HEK293 (cell line): Measurements from ENCODE around the gene MRPL19.

ENCODE experiments used
- CTCF ChIP-seq: fragments of 450-650 bp; formaldehyde crosslinking; IDR thresholded peaks from 2 replicates; pipeline ENCODE4 v1.5.1; 2016; ENCODE audit warnings: missing biosample characterization, missing genetic modification characterization
- KLF1 ChIP-seq: fragments of 450-650 bp; formaldehyde crosslinking; IDR thresholded peaks from 2 replicates; pipeline ENCODE4 v1.5.1; 2016; ENCODE audit warnings: missing biosample characterization, missing genetic modification characterization
- TRIM28 ChIP-seq: IDR thresholded peaks from 2 replicates; pipeline ENCODE4 v1.6.1; 2011; ENCODE audit warnings: low read length, control low read depth, borderline replicate concordance
- ZFP37 ChIP-seq: fragments of 450-650 bp; formaldehyde crosslinking; IDR thresholded peaks from 2 replicates; pipeline ENCODE4 v1.5.1; 2016; ENCODE audit warnings: missing biosample characterization, missing genetic modification characterization
- ZFP41 ChIP-seq: fragments of 450-650 bp; formaldehyde crosslinking; IDR thresholded peaks from 2 replicates; pipeline ENCODE4 v1.5.1; 2016; ENCODE audit warnings: missing biosample characterization, missing genetic modification characterization, borderline replicate concordance
- ZNF132 ChIP-seq: fragments of 450-650 bp; formaldehyde crosslinking; IDR thresholded peaks from 2 replicates; pipeline ENCODE4 v1.5.1; 2017; ENCODE audit warnings: missing biosample characterization, missing genetic modification characterization, borderline replicate concordance
- ZNF18 ChIP-seq: fragments of 450-650 bp; formaldehyde crosslinking; IDR thresholded peaks from 2 replicates; pipeline ENCODE4 v1.5.1; 2016; ENCODE audit warnings: missing biosample characterization, missing genetic modification characterization
- ZNF248 ChIP-seq: fragments of 450-650 bp; formaldehyde crosslinking; IDR thresholded peaks from 2 replicates; pipeline ENCODE4 v1.5.1; 2017; ENCODE audit warnings: missing biosample characterization, missing genetic modification characterization
- ZNF280D ChIP-seq: fragments of 450-650 bp; formaldehyde crosslinking; IDR thresholded peaks from 2 replicates; pipeline ENCODE4 v1.5.1; 2016; ENCODE audit warnings: missing biosample characterization, missing genetic modification characterization
- ZNF354C ChIP-seq: fragments of 450-650 bp; formaldehyde crosslinking; IDR thresholded peaks from 2 replicates; pipeline ENCODE4 v1.5.1; 2016; ENCODE audit warnings: missing biosample characterization, missing genetic modification characterization, low read depth, borderline replicate concordance
- ZNF621 ChIP-seq: fragments of 450-650 bp; formaldehyde crosslinking; IDR thresholded peaks from 2 replicates; pipeline ENCODE4 v1.5.1; 2017; ENCODE audit warnings: missing biosample characterization, missing genetic modification characterization
- ZNF670 ChIP-seq: fragments of 450-650 bp; formaldehyde crosslinking; IDR thresholded peaks from 2 replicates; pipeline ENCODE4 v1.5.1; 2016; ENCODE audit warnings: missing biosample characterization, missing genetic modification characterization, low read depth

DNA sequence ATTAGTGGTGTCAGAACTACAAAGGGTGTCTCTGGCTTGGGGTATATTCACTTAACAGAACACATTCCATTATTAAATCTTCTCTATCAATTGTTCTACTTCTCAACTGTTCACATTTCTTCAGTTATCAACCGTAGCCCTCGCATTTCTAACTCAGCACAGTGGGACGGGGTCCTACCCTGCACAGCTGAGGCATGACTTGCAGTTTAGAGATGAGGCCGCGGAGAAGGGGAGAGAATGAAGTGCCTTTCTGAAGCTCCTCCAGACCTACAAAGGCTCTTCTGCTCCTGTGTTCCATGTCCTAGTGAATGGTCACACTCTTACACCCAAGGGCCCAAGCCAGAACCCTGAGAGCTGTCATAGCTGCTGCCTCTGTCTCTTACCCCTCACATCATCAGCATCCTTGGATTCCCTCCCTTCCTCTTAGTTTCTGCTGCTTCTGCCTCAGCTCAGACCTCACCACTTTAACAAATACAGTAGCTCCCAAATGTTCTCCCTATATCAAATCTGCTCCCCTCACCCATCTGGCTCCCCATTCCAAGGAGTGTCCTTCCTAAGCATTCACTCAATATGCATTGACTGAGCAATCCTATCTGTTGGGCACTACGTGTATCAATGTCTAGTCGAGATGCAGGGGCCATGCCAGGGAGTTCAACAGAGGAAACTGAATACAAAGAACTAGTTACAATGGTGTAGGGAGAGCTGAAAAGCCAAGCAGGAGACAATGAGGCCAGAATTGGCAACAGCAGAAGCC, 34.3 kb upstream of the MRPL19 start:
- TF ChIP-seq ZNF132 (tag by site-specific recombination) (no peak), CTCF (tag by site-specific recombination) (no peak), ZNF670 (tag by site-specific recombination) (no peak), ZNF354C (tag by site-specific recombination) (no peak), ZNF248 (no peak), ZNF621 (tag by site-specific recombination) (no peak), ZNF280D (tag by site-specific recombination) (no peak), ZNF18 (tag by site-specific recombination) (no peak), TRIM28 (no peak), ZFP41 (tag by site-specific recombination) (no peak), KLF1 (tag by site-specific recombination) (no peak), ZFP37 (tag by site-specific recombination) (no peak)
